CD4-positive, alpha-beta T cell treated with Interleukin-1 beta for 1 hour (primary cell): ENCODE measurements around the gene SLC29A2.
"Not testable (repeated sequence)": the region's sequence is repeated elsewhere in the genome, so short reads cannot be mapped to it uniquely, and the experiment has no call there.

Source experiments
- DNase-seq, 2 donors: peaks; one replicate each; pipeline ENCODE4 v3.0.0-alpha.2; 2020 to 2022

SLC29A2 gene

DNA sequence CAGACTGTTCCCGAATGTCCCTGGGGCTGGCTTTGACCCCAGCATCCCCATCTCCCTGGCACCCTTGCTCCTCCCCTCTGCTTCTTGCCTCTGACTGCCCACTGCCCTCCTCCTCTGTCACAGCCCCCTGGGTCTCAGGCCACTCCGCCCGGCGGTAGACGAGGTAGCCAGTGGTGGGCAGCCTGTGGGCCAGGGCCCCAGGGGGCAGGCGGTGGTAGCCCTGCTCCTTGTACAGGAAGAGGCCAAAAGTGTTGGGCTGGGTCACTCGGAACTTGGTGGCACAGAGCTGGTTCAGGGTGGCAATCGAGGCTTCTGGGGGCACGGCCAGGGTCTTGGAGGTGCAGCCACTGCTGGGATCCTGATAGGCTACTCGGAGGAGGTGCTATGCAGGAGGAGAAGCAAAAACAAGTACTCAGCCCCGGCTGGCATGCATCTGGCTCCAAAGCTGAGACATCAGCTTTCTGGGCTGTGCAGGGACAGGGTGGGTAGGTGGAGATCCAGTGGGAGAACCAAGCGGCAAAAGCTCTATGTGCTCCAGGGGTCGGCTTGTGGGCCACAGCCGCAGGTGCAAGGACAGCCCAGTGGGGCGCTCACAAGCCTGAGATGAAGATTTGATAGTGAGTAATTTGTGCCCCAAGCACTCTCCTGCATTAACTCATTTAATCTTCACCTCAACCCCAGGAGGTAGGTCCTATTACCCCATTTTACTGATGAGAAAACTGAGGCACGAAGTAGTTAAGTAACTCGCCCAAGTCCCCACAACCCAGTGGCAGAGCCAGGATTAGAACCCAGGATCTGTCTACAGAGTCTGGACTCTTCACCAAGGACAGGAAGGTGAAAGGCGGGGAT lies 39.0 kb downstream of the SLC29A2 start:
- no peak for DNase-seq

DNA sequence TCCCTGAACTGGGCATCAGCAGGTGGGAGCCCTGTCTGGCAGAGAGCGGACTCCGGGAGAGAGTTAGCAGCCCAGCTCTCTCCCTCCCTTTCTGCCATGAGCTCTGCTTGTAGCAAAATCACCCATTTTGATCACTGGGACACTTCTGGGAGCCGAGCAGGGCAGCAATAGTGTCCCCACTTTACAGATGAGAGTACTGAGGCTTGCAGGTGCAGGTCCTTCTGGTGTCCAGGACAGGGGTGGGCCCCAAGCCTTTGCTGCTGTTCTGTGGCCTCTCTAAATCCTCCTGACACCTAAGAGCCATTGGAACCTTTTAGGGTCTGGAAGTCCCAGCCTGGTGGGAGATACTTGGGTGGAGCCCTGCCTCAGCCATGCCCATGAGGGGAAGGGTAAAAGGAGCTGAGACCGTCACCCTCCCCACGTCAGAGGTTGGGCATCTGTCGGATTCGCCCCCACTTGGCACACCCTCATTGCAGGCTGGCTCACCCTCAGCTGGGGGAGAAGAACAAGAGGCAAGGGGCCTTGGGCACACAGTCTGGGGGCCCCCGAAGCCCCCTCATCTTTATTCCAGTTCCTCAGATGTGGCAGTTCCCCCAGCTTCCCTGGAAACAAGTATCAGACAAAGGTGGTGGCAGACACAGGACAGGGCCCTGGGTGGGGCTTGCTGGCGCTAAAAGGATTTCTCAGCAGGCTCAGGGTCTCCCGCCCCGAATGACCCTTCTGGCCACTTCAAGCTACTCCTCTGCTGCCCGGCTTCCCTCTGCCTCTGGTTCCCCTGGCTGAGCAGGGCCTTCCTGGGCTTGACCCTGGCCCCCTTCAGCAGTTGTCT lies 39.8 kb downstream of the SLC29A2 start:
- DNase-seq: no peak

DNA sequence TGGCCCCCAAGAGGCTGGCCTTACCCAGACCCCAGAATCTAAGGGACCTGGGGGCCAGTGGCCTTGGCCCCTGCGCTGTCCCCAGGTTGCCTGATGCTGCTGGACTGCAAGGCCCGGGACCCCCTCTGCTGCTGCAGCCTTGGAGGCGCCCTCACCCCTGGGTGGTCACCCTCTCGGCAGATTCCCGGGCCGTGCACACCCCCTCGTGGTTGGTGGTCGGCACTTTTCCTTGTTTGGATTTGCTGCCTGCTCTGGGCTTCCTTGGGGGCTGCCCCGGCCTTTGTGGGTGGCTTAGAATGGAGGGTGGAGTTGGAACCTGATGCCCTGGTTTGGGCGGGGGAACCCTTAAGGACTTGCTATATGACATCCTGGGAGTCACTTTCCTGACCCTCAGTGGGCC lies 40.6 kb downstream of the SLC29A2 start:
- no peak for DNase-seq

DNA sequence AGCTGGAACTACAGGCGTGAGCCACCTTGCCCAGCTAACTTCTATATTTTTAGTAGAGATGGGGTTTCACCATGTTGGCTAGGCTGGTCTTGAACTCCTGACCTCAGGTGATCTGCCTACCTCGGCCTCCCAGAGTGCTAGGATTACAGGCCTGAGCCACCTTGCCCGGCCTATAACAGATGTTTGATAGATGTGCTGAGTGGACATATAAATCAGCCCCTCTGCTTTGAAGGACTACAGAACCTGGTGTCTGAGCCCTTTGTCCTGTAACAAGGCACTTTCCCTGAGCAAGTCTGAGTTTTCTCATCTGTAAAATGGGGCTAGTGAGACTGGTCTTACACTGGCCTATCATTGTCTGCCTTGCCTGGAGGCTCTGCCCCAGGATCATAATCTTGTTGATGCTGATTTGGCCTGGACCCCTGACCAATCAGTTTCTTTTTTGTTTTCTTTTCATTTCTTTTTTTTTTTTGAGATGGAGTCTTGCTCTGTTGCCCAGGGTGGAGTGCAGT lies 42.3 kb downstream of the SLC29A2 start:
- DNase-seq: no peak

DNA sequence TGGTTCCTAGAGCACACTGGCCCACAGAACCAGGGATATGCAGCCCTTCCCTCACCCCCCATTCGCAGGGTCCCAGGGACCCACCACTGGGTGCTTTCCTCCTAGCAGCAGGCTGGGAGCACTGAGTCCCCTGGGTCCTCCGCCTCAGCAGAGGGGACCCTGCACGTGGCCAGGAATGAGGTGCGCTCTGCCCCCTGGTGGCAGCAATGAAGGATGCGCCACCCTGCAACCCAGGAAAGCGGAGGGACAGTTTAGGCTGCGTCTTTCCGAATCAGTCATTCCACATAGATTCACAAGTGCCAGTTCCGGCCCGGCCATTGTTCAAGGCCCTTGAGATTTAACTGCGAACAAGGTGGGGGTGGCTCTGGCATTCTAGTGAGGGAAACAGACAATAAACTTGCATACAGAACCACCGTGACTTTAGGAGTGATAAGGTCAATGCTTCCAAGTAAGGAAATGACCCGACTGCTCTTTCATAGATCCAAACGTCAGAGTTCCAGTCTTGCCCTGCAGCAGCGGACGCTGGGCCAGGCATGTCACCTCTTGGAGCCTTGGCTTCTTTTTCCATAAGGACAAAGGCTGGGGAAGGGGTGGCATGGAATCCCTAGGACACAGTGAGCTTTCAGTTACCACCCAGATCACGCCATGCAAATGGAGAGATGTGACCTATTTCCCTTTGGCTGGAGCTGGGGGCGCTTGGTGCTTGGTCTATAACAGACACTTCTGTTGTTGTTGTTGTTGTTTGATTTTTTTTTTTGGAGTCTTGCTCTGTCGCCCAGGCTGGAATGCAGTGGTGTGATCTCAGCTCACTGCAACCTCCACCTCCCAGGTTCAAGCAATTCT lies 43.0 kb downstream of the SLC29A2 start:
- peak; percentile 84 for DNase-seq

DNA sequence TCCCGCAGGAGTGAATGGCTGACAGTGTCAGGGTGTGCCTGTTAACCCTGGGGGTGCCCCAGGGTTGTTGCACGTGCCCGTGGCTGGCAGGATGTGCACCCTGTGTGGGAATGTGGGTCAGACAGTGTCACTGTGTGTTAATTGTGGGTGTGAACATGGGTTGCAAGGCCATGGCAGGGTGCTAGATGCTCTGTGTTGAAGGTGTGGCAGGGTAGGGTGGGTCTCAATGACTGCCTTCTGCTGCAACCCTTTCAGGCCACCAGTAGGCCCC lies 43.6 kb downstream of the SLC29A2 start:
- DNase-seq: peak; percentile 62 to 64

DNA sequence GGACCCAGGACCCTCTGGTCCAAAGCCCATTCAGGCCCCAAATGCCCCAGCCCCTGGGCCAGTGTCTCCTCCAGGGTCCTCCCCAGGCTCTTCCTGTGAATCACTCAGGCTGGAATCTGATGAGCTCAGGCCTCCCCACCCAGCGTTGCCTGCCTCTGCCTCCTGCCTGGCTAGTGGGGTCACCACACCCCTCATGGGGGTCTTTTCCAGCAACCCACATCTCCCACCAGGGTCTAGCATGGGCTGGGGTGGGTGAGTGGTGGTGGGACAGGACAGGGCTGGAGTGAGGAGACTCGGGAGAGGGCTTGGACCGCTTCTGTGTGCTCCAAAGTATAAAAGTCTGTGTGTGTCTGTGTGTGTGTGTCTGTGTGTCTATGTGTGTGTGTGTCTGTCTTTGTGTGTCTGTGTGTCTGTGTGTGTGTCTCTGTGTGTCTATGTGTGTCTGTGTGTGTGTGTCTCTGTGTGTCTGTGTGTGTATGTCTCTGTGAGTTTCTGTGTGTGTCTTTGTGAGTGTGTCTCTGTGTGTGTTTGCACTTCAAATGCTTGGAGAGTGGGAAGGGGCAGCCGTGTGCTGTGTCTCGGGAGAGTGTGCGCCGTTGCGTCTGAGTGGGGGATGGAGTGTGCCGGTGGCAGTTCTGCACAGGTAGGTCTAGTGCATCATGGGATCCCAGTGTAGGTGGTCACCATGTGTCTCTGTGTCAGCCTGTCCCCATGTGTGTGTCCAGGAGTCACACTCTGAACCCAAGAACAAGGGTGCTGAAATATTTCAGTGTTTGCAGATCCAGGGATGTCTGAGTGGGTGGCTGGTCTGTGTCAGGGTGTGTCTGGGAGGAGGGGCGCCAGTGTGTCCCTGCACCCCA lies 44.2 kb downstream of the SLC29A2 start:
- DNase-seq: no peak

DNA sequence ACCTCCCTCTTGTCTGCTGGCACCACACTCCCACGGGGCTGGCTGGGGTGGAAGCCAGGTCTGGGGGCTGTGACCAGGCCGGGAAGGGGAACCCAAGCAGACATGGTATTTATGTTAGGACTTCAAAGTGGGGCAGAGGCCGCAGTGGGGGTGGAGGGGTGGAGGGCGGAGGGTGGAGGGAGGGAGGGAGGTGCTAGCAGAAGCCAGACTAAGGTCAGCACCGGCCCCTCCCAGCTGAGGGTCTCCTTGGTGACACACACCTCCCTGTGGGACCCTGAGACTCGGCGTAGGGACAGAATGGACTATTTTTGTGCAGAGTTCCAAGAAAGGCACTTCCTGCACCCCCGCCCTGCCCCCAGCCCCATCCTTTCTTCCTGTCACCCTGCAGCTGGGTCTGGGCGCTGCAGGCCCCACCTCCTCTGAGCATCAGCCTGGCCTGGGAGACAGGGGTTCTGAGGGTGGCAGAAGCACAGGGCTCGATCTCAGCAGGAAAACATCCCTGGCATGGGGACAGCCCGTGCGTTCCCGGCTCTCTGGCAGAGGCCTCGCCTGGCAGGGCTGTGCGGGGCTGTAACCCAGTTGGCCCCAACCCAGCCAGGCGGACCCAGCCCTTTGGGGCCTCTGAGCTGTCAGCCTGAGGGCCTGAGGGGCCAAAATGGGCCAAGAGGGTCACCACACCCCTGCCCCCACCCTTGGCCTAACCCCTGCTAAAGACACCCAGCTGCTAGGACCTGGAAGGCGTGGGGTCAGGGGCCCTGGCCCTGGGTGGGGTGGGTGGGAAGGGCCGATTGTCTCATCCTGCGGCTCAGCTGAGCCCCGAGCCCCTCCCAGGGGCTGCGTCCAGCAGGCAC lies 45.1 kb downstream of the SLC29A2 start:
- DNase-seq: peak; percentile 29 to 31

DNA sequence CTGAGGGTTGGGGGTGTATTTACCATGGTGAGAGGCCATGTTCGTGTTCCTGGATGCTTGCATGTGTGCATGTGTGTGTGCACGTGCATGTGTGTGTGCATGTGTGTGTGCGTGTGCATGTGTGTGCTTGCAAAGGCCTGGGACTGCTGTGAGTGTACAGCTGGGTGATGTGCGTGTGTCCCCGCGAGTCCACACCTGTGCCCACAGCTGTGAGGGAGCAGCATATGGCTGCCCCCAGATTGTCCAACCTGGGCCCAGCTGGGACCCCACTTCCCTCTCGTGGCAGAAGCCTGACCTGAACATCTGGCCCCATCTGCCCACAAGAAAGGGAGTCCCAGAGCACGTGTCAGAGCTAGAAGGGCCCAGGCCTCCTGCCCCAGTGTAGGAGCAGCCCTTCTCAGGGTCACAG lies 46.3 kb downstream of the SLC29A2 start:
- no peak for DNase-seq

DNA sequence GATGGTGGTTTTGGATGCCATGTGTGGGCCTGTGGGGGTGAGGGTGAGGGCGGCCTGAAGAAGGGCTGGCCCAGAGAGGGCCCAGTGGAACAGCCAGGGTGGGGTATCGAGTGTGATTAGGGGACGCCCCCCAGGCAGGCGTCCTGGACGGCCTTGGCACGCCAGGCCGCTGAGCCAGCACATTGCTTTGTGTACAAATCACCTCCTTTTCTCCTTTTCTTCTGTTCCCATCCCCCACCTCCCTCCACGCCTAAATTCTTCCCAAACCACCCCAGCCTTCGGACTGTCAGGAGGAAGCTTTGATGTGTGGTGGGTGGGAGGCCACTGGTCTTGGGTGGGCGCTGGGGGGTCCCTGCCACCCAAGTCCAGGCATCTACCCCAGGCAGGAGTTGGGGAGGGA lies 46.9 kb downstream of the SLC29A2 start:
- DNase-seq: no peak

DNA sequence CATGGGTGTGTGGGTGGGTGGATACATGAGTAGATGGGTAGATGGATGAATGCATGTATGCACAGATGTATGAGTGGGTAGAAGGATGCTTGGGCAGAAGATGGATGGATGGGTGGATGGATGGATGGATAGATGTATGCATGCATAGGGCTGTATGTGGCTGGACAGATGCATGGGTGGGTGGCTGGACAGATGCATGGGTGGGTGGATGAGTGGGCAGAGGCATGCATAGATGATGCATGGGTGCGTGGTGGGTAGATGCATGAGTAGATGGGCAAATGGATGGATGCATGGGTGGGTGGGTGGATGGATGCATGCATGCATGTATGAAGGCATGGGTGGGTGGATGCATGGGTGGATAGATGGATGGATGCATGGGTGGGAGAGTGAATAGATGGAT lies 47.9 kb downstream of the SLC29A2 start:
- no peak for DNase-seq

DNA sequence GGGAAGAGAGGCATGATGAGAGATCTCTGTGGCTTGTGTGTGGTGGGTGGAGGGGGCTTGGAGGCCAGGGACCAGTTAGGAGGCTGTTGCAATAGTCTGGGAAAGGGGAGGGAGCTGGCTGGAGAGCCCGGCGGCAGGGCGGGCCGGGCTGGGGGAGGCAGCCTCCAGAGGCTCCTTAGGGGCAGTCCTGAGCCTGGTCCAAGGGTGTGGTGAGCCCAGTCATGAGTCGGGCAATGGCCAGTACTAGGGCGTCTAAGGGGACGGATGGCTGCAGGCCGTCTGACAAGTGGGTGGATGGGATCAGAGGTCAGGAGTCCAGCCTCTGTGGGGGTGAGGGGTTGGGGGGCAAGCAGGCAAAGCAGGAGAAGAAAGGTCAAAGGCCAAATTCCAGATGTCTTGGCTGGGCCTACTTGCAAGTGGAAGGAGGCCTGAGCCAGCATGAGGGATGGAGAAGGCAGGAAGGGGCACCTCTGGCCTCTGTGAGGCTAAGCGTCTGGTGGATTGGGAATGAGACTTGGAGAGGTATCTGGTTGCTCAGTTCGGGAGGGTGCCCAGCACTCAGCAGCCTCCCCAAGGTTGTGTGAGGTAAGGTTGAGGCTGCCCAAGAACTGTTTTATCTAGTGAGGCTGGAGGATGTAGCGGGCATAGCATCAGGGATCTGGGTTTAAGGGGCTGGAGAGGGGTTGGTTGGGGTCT lies 48.7 kb downstream of the SLC29A2 start:
- no peak for DNase-seq

DNA sequence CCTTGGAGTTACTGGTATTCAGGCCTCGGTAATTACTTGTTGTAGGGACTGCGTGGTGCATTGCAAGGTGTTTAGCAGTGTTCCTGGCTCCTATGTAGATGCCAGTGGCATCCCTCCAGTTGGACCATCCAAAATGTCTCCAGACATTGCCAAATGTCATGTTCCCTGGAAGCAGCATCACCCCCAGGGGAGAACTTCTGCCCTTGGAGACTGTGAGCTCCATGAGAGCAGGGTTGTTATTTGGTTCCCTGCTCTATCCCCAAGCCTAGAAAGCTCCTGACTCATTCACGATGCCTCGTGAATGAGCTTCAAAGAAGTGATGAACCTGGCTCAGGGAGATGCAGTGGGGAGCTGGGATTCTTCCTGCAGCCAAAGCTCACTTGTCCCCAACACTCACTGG lies 50.0 kb downstream of the SLC29A2 start:
- DNase-seq: no peak

DNA sequence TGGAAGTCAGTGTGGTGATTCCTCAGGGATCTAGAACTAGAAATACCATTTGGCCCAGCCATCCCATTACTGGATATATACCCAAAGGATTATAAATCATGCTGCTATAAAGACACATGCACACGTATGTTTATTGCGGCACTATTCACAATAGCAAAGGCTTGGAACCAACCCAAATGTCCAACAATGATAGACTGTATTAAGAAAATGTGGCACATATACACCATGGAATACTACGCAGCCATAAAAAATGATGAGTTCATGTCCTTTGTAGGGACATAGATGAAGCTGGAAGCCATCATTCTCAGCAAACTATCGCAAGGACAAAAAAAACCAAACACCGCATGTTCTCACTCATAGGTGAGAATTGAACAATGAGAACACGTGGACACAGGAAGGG lies 50.8 kb downstream of the SLC29A2 start:
- not testable (repeated sequence) for DNase-seq

DNA sequence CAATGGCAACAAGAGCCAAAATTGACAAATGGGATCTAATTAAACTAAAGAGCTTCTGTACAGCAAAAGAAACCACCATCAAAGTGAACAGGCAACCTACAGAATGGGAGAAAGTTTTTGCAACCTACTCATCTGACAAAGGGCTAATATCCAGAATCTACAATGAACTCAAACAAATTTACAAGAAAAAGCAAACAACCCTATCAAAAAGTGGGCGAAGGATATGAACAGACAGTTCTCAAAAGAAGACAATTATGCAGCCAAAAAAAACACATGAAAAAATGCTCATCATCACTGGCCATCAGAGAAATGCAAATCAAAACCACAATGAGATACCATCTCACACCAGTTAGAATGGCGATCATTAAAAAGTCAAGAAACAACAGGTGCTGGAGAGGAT lies 51.3 kb downstream of the SLC29A2 start:
- DNase-seq: not testable (repeated sequence)

DNA sequence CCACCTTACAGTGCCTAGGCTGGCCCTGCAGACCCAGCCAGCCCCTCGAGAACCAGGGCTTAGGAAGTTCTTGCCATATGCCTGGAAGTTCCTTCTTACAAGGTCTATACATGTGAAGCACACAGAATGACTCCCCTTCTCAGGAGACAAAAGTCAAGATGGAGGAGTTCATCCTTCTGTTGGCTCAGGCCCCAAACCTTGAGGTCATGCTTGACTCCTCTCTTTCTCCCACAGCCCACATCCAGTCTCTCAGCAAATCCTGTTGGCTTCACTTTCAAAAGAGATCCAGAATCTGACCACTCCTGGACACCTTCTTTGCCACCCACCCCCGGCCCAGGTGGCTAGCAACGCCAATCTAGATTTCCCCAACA lies 53.0 kb downstream of the SLC29A2 start:
- no peak for DNase-seq

DNA sequence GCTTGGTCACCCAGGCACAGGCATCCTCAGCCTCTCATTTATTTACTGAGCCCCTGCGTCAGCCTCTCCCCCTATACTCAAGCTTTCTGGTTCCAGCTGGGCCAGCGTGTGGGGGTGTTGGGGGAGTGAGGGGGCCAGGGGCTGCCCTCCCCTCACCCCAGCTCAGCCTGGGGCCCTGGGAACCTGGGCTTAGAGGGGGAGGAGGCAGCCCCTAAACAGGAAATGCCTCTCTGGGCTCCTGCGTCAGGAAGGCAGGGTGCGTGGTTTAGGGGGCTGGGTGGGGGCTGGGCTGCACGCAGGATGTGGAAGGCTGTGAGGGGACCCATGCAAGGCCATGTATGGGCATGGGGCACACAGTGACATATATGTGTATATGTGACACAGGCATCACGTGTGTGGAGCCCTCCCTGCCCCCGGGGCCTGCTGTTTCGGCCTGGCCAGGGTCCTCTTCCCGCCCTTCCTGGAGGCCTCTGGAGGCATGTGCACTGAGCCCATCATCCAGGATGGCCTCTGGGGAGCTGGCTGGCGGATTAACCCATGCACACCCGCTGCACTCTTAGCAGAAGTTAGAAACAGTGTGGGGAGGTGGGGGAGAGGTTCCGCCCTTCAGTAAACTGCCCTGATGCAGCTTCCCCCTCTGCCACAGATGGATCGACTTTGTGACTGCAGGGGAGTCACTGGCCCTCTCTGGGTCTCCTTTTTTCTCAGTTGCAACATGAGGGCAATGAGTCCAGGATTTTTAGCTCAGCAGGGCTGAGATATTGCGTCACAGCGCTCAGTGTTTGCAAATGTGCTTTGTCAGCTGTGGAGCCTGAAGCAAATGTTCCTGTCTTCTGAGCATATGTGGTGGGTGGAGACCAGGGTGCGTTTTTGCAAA lies 53.6 kb downstream of the SLC29A2 start:
- peak; percentile 74 to 89 for DNase-seq

DNA sequence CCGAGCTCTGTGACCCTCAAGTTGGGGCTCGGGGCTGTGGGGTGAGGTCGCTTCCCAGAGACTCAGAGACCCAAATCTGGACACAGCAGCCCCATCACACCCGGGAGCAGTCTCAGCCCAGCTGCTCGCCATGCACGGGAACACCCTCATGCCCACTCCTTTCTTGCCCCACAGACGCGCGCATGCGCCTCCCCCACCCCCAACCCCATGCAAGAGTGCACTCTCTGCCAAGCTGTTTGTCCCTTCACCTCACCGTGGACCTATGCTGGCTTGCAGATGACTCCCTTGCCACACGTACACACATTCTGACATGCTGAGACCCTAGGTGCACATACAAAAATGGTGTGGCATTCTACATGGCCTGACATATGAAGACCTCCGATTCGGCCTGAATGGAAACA lies 54.2 kb downstream of the SLC29A2 start:
- DNase-seq: peak; percentile 39 to 72

DNA sequence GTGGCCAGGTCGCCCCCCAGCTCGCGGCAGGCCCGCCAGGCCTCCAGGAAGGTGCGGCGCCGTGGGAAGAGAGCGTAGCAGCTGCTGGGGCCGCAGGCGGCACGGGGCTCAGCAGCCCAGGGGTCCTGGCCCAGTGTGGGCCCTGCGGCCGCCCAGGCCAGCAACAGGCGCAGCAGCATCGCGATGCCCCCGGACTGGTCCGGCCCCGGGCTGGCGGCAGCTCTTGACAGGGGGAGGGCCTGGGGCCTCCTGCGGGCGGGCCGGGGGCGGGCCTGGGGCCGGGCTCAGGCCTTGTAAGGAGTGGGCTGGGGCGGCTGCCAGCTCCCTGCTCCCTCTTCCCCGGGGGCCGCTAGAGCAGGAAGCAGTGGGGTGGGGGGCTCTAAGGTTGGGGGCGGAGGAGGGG lies 54.7 kb downstream of the SLC29A2 start, which contains the start of gene CD248:
CD248 (minus strand) TSS at position 196 of the 403 bp plus-strand sequence; CDS start at position 179, 17 bp downstream.
- DNase-seq: peak in 1 of 2 donors; percentile 17
